Activated CD8-positive, alpha-beta memory T cell treated with anti-CD3 and anti-CD28 coated beads, Interleukin-2, amount 50 U/mL, for 24 hours (primary cell): Measurements from ENCODE around the gene MINDY2.

Experiments used
- DNase-seq: peaks from one replicate; pipeline ENCODE4 v3.0.0-alpha.2; 2020; ENCODE audit errors: extremely low read depth

The MINDY2 gene

DNA sequence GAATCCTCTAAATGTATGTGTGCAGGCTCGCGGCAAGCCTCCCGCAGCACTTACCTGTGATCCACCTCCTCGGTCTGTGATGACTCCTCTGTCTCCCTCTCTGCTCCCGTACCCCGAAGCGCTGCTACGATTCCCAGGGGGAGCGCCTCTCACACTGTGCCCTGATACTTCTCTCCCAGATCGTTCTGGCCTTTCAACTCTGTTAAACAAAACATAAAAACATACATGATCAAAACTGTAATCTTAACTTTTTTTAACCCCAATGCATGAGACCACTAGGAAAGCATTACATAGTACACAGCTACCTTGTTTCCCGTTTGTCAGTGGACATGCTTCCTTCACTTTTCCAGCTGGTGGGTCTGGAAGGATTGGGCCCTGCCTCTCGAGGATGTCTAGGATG, 115.8 kb downstream of the MINDY2 start:
- DNase-seq = no peak

DNA sequence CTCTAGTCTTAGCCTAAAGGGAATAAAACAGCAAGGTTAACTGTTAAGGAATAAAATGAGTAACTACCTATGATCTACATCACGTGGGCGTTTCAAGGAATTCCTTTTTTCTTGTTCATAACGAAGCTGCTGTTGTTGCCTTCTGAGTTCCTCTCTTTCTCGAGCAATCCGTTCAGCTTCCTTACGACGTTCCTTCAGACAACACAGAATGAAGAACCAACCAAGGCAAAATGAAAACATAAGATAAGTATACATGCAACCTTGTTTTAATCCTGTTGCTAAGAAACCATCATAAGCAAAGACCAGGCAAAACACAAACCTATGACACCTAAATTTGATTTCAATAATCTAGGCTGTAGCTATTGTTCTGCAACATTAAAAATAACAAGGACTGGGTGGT, 118.3 kb downstream of the MINDY2 start:
- no peak for DNase-seq

DNA sequence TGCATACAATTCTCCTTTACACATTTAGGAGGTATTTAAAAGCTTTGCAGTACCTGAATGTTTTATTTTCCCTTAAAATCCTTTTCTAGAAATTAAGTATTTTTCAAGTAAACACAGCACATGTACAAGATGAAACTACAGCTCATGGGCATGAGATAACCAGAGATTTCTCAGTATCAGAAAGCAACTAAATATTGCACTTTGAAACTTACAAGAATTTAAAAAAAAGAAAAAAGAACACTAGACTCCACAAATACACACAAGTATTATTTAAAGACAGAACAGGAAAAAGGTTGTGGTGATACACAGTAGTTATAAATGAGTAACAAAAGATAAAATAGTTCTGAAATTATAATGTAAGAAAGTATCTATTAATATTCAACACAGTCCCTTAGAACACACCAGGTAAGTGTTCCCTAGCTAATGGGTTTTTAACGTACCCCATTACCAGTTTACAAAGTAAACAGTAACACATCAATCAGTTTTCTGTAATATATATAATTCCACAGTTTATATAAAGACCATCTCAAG, 127.1 kb downstream of the MINDY2 start:
- no peak for DNase-seq

DNA sequence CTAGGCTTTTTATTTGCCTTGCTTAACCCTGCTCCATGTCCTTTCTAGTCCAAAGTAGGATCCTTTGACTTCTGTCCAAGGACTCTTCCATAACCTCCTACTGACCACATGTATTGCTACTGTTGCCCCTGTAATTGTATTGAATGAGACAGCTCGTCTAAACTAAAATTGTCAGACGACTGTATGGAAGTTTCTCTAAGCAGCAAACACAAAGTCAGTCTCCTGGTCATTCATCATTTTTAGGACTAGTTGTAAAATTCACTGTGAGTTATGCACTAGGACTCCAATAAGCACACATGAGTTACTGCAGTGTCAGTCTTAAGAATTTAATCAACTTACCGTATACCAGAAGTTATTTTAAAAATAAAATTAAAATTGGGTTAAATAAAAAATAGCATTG, 129.5 kb downstream of the MINDY2 start:
- DNase-seq = no peak

DNA sequence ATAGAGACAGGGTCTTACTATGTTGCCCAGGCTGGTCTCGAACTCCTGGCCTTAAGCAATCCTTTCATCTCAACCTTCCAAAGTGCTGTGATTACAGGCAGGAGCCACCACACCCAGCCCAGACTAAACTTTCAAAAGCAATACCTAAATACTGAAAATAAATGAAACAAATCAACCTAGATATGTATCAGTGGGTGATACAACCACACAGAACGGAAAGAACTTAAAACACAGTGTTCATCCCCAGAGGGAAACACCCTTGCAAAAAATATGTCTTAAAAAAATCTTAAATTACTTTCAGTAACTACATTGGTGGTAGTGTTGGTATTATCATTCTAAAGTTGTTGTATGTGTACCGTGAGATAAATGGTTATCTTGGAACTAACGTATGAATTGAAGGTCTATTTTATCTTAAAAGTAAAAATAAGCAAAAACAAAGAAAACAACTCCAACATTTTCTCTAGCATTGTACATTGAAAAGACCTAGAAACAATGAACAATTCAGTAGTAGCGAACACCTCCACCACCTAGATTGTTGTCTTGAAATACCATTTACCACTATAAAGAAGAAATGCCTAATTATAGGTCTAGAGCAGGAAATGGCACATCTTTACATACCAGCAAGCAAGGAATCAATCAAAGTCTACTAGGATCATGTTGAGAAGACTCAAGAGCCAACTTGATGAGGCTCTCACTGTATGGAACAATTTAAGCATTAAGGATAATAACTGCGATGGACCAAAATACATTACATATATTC, 137.6 kb downstream of the MINDY2 start:
- no peak for DNase-seq

DNA sequence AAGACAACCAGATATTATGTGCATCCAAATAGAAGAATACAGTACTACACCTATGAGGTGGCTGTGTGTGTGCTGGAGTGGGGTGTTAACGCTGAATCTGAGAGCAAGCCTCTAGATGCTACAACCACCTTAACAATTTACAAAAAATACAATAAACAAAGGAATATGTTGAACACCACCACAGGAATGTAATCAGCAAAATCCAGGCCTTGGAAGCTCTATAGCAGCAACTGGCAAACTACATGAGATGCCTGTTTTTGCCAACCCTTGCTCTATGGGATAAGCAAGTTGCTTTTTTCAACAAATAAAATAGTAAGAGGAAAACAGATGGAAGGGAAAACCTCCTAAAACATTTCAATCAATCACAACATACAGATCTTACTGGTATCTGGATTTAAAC, 138.5 kb downstream of the MINDY2 start:
- no peak for DNase-seq

DNA sequence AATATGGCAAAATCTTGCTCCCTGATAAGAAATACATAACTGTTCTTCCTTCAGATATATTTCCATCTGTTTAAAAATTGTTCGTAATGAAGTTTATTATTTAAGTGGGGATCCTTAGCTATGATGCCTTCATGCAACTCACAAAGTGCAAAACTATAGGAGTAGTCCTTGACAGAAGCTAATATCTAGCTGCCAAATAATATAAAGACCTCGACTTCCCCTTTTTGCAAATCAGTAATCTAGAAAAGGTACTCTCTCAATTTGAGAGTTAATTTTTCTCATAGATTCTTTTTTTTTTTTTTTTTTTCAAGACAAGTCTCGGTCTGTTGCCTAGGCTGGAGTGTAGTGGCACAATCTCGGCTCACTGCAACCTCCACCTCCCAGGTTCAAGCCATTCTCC, 139.4 kb downstream of the MINDY2 start:
- no peak for DNase-seq
